ENCODE results near the gene AREL1.

The AREL1 gene

DNA sequence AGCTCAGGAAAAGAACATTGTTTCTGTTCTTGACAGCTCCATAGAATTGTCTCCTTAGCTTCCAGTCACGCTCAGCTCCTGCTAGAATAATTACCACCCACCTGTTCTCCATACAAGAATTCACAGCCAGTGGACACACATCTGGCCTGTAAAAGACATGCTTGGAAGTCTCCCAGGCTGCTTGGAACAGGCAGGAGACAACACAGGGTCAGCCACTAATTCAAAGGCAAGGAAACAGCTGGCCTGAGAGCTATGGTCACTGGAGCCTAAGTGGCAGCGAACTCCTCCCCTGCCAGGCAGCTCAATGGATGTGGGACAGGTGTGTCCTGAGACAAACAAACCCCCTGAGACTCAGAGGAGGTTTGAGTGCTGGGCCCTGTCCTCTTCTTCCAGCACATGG, 77.9 kb downstream of the AREL1 start:
- DNase-seq: no peak

DNA sequence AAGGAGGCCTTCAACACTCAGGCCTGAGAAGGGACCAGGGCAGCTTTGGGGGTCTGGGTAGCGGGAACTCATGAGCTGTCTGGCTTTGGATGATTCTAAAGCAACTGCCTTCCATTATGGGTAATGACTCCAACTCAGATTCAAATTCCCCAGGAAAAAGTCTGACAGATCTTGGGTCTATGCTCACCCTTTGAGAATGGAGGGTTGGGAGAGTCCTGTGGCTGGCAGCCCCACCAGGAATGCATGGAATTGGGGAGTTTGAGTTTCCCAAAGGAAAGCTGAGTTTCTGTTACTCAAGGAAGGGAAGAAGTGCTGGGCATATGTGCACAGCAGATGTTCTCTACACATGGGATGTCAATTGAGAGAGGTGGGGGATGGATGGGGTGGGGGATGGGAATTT, 78.4 kb downstream of the AREL1 start:
- DNase-seq: no peak

DNA sequence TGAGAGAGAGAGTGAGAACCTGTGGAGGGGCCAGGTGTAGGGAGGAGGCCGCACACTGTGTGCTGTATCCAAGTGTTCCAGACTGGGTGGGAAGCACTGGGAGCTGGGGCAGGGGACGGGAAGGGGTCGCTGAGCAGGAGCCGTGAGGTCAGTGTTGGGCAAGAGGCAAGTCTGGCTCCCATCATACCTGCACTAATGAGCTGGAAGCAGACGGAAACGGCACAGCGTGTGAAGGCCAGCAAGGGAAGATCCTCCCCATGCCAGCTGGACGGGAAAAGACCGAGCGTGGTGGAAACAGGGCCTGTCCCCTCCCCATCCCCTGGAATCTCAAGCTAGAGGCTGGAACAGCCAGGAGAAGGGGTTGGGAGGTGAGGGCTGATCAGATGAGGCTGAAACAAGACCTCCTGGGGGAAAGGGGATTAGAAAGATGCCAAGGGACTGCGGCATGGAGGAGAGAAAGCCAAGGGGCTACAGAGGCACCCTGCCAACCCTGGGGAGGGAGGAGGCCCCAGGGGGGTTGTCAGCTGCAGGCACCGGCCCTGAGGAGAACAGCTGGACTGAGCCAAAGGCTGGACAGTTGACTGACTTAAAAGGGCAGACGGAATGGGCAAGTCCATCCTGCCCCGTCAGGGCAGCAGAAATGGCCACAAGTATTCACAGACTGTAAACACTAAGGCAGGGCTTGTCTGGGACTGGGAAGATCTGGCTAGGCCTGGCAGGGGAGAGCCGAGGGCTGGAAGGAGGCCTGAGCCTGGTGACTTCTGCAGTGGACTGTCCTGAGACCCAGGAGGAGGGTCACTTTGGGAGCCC, 81.8 kb downstream of the AREL1 start:
- no peak for DNase-seq

DNA sequence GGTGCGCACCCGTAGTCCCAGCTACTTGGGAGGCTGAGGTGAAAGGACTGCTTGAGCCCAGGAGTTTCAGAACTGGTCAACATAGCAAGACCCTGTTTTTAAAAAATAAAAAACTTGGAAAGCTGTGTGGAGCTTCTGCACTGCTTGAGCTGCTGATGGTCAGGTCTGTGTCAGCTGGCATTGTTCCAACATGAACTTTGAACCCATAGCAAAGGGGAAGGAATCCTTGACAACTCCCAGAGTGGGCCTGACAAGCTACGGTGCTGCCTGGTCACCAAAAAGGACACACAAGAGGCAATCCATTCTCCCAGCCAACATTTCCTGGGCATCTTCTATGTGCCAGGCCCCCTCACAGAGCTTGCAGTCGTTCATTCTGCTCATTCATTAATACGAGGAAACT, 84.5 kb downstream of the AREL1 start:
- DNase-seq: no peak

DNA sequence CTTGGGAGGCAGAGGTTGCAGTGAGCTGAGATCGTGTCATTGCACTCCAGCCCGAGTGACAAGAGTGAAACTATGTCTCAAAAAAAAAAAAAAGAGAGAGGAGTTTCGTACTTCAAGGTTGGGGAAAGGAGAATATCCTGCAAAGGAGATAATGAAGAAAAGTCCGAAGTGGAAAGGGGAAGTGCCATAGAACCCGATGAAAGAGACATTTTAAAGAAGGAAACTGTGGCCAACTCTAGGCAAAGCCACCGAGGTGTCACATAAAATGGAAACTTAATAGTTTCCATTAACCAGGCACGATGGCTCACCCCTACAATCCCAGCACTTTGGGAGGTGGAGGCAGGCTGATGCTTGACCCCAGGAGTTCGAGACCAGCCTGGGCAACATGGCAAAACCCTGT, 85.8 kb downstream of the AREL1 start:
- DNase-seq: no peak

DNA sequence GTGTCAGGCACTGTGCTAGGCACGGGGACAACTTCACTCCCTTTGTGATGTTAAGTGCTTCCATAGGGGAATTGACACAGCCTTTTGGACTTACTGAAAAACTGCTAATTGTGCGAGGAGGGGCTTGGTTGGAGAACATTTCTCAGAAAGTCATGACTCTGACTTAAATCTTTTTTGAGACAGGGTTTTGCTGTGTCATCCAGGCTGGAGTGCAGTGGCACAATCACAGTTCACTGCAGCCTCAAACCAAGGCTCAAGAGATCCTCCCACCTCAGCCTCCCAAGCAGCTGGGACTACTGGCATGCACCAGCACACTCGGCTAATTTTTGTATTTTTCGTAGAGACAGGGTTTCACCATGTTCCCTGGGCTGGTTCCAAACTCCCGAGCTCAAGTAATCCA, 90.6 kb downstream of the AREL1 start:
- no peak for DNase-seq

DNA sequence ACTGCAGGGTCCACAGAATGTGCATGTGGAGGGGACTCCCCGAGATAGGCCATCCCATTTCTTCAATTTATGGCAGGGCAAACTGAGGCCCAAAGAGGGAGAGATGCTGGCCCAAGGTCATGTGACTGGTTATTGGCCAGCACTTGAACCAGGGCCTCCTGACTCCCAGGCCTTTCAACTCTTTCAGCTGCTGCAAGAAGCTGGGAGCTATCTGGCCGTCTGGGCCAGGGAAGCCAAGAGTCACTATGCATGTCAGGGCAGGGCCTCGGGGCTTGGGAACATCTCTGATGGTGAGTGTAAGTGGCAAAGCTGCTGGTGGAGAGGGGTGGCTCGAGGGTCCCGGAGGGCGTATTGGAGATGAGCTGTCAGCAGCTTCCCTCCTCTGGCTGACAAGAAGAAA, 91.3 kb downstream of the AREL1 start:
- no peak for DNase-seq

DNA sequence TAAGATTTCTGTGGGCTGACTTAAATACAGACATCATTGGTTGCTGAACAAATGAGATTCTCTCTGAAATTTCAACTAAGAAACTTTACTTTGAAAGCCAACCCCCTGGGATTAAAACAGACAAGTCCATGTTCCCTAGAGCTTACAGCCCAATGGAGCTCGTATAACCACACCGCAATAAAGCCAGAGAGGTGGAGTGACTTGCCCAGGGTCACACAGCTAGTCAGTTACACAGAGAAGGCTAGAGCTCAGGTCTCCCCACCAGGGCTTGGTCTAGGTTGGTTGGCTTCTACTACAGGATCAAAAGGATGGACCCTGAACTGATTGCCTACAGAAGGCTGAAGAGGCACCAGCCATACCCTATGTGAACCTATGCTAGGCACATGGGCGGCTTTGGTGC, 92.0 kb downstream of the AREL1 start:
- DNase-seq: no peak

DNA sequence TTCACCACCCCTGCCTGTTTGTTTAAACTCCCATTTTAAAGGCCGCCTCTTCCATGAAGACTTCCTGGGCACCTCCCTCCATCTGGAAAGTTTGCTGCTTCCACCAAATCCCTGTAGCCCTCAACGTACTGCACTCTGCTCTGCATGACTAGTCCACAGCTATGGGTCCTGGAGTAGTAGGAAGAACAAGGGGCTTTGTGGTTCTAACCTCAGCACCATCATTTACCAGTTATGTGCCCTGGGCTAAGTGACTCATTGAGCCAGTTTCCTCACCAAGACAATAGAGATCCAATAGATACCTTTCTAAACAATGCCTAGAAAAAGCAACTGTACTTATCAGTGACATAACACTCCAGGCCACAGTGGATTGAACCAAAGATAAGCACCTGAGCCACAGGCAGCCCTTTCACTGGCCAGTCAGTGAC, 92.4 kb downstream of the AREL1 start:
- DNase-seq: peak; percentile 40

DNA sequence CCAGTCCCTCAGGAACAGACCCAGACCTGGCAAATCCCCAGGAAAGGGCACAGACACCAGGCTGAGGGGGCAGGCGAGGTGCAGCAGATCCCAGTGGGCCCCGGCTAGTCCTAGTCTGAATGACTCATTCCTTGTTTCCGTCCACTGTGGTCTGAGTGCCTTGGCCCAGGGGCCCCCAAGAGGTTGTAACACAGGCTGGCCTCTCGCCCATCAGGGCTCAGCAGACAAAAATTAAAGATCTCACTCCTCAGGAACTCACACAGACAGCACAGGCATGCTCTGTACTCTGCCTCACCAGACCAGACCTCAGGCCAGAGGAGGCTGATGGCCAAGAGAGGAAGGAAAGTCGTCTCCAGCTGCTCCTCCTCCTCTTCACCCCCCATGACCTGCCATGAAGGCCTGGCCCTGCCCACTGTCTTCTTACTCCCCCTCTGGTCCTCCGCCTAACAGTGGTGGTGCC, 93.2 kb downstream of the AREL1 start:
- no peak for DNase-seq

DNA sequence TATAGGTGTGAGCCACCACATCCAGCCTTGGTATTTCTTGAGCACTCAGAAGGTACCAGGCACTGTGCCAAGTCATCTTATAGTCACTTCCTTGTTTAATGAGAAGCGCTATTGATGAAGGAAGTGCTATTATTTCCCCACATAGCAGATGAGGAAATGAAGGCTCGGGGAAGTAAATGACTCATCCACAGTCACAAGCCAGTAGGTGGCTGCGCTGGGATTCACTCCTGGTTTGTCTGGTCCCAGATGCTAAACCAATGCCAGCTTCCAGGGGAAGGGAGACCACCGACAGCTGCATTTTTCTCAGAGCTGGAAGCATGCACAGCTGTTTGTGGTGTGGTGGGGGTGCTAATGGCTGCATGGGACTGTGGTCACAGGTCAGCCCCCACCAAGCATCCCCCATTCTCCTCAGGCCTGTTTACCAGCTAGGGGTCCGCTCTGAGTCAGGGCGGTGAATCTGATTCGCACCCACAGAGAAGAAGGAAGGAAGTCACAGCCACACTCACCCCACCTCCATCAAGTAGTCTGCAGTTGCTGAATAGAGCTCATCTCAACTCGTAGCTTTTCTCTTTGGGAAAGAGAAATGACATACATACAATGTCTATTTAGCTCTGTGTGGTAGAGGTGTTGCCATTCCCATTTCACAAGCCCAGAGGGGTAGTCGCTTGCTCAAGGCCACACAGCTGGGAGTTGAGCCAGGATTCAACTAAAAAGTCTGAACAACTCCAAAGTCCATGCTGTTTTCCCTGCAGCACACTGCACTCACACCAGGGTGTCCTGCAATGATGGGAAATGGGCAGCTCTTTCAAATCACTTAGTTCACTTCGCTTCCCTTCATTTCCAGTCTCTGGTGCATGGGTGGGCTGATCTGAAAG, 94.6 kb downstream of the AREL1 start:
- DNase-seq: peak; percentile 76

DNA sequence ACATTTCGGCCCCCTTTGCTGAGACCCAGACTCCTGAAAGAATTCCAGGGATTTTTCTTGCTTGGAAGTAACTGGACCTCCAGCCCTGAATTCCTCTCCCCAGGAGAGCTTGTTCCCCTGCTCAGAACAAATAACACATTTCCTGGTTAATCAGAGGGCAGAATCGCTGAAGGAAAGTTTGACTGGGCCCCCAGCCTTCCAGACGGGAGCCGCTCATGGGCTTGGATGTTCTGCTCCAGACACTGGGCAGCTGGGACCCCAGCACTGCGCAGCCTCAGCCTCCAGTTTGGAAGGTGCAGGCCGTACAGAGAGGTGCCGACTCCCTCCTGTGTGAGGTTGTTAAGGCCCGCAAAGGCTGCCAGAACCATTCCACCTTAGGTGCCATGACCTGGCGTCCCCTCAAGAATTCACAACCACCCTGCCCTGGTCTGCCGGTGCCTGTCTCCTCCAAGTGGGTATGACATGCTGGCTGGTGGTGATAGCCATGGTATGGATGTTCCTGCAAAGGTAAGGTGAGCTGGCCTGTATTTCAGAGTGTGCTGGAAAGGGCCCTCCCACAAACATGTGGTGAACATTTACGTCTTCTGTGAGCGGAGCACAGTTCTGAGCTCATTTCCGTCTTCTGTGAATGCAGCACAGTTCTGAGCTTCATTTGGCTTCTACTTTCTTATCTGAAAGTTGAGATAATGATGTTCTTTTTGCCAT, 95.7 kb downstream of the AREL1 start:
- no peak for DNase-seq

DNA sequence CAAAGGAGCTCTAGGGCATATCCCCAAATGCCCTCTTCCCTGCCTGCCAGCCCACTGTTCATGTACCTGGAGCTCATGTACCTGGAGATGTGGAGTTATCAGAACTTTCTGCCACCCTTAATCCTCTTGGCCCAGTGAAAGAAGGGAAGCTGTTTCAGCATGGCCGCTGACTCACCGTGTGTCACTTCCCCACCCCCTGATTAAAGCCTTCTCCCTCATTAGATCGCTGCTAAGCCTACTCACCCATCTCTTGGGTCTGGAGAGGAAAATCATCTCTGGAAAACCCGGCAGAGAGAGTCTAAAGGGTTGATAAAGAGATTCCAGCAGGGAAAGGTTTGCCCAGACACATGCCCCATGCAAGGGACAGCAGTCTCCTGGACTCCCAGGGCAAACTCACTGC, 96.4 kb downstream of the AREL1 start:
- DNase-seq: no peak

DNA sequence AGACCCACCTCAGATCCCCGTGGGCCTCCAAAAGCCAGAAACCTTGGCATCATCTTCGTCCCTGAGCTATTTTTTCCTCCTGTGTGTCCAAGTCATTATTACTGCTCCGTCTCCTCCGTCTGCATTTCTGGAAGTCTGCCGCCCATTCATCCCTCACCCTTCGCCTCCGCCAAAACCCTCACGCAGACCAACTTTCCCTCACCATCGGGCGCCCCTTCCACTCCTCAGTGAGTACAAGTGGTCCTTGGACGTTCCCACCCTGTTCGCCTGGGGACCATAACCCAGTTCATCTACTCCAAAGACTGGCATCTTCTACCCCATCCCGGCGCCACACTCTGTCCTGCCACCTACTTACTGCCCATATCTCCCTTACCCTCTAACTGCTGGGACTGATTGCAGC, 97.1 kb downstream of the AREL1 start:
- DNase-seq: no peak

DNA sequence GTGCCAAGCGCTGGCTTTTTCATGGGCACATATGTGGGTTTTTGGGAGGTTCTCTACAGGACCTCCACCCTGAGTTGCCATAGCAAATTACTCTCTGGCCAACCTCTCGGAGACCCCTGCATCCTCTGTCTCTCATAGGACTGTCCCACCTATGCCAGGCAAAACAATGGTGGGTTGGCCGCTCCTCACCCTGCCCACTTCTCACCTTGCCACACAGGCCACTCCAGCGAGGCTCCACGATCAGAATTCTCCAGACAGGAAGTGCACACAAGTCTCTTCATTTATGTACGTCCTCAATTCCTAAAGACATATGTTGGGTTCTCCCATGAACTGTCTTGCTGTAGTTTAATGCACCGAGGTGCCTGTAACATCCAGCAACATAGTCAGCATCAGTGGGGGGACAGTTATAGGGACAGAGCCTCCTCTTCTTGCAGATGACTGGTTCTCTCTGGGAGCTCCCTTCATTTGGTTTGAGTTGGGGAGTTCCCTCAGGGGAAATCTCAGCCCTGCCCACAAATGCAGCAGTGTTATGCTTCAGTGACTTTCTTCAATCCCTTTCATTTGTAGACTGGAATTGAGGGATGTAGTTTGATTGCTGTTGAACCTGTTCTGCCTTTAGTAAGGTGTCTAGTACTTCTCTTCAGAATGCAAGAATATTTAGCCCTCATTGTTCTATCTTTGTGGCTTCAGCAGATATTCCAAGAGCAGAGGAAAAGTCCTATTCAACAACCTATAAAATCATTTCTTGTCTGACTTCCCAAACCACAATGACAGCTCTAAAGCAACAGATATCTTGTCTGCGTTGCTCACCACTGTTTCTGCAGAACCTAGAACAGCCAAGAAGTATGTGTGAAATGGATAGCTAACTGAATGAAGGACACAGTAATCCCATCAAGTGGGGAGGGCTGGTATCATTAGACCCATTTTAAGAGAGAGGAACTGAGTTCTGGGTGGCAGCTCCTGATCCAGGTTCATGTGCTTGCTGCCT, 98.1 kb downstream of the AREL1 start:
- no peak for DNase-seq

DNA sequence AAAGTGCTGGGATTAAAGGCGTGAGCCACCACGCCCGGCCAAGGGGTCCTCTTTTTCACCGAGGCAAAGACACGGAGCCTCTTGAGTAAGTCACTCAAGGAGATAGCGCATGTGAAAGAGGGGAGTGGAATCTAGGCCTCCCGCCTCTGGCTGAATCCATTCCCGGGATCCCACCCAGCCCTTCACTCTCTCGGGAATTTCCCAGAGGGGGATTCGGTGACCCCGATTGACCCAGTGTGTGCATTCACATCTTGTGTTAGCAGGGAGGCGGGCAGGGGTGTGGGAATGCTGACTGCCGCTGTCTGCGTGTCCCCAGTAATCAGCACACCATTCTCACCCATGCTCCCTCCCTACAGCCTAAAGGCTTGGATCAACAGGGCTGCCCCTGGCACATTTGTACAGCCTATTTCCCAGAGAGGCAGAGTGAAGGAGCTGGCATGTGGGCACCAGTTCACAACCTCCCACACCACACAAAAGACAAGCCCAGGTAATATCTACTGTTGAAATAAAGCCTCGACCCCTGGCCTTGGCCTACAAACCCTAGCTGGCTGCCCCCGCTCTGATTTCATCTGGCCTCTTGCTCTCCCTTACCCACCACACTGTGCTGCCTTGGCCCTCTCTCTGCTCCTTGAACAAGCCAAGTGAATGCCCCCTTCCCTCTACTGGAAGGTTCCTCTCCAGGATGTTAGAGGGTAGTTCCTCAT, 99.5 kb downstream of the AREL1 start:
- DNase-seq: no peak

DNA sequence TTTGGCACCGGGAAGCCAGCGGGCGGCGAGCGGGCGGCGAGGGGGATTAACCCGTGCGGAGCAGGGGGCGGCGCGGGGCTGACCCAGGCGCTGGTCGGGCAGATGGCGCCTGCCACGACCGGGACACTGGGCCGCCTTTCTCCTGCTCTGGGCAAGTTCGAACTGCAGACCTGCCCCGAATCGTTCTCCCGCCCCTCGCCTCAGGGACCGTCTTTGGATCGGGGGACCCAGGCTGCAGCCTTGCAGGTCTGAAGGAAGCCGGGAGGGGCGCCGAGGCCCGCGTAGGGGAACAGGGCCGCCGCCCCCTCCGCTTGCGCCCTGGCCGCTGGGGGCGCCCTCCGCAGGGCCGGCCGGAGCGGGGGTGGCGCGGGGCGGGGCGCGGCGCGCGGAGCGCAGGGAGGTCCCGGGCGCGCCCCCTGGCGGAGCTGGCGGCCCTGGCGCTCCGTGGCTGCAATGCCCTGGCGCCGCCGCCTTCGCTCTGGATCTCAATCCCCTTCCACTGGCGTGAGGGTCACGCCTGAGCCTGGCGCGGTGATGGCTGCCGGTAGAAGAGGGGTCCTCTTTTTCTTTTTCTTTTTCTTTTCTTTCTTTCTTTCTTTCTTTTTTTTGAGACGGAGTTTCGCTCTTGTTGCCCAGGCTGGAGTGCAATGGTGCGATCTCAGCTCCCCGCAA, 100.4 kb downstream of the AREL1 start:
- DNase-seq: peak; percentile 84

DNA sequence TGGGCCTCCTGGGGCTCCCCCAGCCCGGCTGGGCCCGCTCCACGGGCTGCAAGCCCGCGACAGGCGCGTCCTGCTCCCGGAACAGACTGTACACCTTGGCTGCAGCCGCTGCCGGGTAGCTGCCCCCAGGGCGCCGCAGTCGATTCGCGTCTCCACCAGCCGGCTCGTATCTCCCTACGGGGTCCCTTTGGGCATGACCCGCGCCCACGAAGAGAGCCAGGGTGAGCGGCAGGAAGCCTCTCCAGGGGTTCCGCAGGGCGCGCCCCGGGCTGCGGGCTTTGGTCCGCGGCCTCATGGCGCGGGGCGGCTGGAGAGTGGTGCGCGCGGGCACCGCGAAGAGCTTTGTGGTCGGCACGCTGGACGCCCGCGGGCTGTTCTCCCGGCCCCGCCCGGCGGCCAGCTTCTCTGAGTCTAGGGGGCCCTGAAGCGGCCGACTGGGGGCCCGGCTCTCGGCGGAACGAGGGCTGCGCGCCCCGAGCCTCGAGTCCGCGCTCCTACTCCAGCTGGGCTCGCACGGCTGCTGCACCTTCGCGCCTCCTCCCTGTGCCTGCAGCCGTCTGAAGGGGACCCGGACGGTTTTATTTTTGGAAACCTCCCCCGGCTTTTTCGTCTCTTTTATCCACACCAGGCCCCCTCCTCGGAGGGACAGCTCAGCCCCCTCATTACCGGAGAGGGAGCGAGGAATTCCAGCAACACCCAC, 101.1 kb downstream of the AREL1 start, which contains the start of gene LTBP2:
Gene LTBP2 (minus strand): TSS at position 588 of the 700 bp plus-strand sequence. CDS start 293 bp downstream, at position 295.
- DNase-seq: peak; percentile 11

All from CD4-positive, alpha-beta T cell treated with Interleukin-21 for 1 hour (primary cell).